Stimulated activated CD4-positive, alpha-beta T cell treated with anti-CD3 and anti-CD28 coated beads, Interleukin-15, amount 100 ng/mL, for 1 hour (primary cell): Measurements from ENCODE around the gene OR2A14.
"Not testable (repeated sequence)": the region's sequence is repeated elsewhere in the genome, so short reads cannot be mapped to it uniquely, and the experiment has no call there.

ENCODE experiments used
- DNase-seq, 2 donors: peaks; one replicate each; pipeline ENCODE4 v3.0.0-alpha.2; 2020; ENCODE audit warnings: low read depth in 1 of 2, low spot score in 1 of 2

Gene OR2A14

DNA sequence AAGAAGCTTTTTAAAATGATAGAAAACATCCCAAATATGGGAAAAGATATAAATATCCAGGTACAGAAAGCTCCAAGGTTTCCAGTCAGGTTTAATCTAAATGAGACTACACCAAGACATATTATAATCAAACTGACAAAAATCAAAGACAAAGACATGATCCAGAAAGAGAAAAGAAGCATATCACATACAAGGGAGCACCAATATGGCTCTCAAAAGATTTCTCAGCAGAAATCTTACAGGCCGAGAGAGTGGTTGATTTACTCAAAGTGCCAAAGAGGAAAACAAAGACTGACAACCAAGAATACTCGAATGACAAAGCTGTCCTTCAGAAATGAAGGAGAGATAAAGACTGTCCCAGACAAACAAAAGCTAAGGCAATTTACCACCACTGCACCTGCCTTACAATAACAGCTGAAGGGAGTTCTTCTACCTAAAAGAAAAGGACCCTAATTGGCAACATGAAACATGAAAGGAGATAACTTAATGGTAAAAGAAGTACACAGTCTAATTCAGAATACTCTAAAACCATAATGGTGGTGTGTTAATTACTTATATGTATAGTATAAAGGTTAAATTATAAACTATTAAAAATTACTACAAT lies 25.4 kb downstream of the OR2A14 start:
- DNase-seq = no peak

DNA sequence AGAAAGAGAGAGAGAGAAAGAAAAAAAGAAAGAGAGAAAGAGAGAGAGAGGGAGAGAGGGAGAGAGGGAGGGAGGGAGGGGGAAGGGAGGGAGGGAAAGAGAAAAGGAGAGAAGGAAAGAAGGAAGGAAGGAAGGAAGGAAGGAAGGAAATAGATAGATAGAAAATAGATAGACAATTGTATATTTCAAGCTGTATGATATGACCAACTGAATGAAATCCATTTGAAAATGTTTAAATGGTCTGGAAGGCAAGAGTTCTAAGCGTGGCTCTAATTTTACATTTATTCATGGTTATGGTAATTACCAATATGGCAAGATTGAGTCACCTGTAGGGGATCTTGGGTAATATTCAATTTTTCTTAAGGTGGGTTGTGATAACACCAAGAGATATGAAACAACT lies 35.9 kb downstream of the OR2A14 start:
- no peak for DNase-seq

- DNase-seq = no peak
These were observed 41.8 kb downstream of the OR2A14 start for GRCh38 chr7:144164784-144165183.

- DNase-seq = not testable (repeated sequence)
These were observed 48.8 kb downstream of the OR2A14 start for GRCh38 chr7:144171594-144172350.

DNA sequence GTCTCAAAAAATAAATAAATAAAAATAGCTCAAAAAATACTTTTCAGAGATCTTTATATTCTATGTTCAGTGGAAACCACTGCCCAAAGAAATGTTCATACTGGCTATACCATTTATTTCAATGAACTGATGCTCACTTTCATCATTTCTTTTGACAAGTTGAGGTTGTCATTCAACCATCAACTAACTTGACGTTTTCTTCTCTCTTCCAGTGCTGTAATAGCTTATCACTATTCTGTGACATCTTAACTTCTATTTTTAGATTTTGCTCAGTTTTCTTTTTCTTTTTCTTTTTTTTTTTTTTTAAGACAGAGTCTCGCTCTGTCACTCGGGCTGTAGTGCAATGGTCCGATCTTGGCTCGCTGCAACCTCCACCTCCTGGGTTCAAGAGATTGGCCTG lies 51.6 kb downstream of the OR2A14 start:
- DNase-seq = no peak

DNA sequence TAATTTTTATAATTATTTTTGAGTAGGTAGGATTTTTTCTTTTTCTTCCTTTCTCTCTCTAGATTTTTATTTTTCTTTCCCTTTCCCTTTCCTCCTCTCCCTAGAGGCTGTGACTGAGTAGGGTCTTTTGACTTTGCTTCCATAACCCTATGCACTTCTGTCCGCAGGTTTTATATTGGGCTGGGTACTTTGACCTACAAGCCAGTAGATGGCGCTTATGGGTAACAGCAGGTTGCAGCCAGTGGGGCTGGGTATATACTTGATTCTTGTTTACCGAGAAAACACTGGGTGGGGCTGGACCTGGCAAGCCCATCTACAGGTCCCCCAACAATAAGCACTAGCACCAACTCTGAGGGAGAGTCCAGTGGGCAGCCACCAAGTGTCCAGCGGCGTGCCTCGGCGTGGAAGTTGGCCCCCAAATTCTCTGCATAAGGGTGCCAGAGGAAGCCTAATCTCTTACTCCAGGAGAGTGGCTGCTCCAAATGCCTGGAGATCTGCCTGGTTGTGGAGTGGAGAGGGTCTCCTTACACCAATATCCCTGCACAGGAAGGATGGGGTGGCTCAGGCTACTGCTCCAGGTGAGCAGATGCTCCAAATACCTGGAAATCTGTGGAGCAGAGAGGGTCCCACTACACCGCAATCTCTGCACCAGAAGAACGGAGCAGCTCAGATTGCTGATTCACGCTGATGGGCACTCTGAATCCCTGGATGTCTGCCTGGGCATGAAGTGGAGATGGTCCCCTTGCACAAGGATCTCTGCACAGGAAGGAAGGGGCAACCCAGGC lies 55.6 kb downstream of the OR2A14 start:
- not testable (repeated sequence) for DNase-seq

GRCh38 chr7:144179165-144179479 lies 56.1 kb downstream of the OR2A14 start:
- DNase-seq = not testable (repeated sequence)
